GM12891 (cell line): ENCODE results near the gene CSTPP1.

ENCODE experiments used
- DNase-seq: peaks from one replicate; pipeline ENCODE4 v3.0.0; 2011; ENCODE audit warnings: low spot score; ENCODE audit not compliant: insufficient read length
- FAIRE-seq: peaks from 2 replicates; lab custom pipeline; 2011; peaks lifted over from hg19 to GRCh38; lab: Jason Lieb, UNC
- PAX5 ChIP-seq: IDR thresholded peaks from 2 replicates; pipeline ENCODE4 v1.6.1; 2011; ENCODE audit warnings: low read length, moderate library complexity, mild to moderate bottlenecking; ENCODE audit not compliant: insufficient read depth, severe bottlenecking
- POLR2A ChIP-seq: IDR thresholded peaks from 2 replicates; pipeline ENCODE4 v1.6.1; 2011; ENCODE audit warnings: low read depth, low read length, control low read depth
- POLR2AphosphoS5 ChIP-seq: IDR thresholded peaks from 2 replicates; pipeline ENCODE4 v1.6.1; 2011; ENCODE audit warnings: low read depth, low read length, control low read depth
- POU2F2 ChIP-seq: IDR thresholded peaks from 2 replicates; pipeline ENCODE4 v1.6.1; 2011; ENCODE audit warnings: low read depth, mild to moderate bottlenecking, control low read depth, low read length, moderate library complexity
- SPI1 ChIP-seq: IDR thresholded peaks from 2 replicates; pipeline ENCODE4 v1.6.1; 2011; ENCODE audit warnings: low read depth, low read length, control low read depth
- TAF1 ChIP-seq: IDR thresholded peaks from 2 replicates; pipeline ENCODE4 v1.6.1; 2011; ENCODE audit warnings: low read depth, low read length, control low read depth

The CSTPP1 gene

DNA sequence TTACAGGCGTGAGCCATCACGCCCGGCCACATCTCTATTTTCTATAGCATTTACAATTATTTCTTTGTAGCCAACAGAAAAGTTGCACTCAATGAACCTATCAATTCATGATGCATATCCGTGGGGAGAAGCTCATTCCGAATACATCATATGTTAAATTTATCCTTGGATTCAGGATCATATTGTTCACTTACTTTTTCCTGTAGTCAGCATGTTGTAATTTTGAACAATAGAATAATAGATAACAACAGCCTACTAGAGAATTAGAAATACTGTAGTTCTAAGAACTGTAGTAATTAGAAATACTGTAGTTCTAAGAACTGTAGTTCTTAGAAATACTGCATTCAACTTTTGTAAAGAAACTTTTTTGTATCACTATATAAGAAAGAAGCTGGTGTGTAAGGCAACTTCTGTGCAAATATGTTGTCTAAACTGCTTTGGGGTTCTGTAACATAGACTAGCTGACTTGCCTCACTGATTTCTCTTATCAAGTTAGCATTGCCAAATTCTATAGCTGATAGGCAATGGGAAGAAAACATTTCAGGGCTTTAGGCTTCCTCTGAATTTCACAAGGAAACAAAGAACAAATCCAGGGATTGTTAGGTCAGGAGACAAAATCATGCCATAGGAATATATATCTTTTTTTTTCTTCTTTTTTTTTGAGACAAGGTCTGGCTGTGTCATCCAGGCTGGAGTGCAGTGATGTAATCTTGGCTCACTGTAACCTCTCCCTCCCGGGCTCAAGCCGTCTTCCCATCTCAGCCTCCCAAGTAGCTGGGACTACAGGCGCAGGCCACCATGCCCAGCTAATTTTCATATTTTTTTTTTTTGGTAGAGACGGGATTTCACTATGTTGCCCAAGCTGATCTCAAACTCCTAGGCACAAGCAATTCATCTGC is 91.9 kb downstream of the CSTPP1 start:
- FAIRE-seq (no peak), DNase-seq (no peak)
- TF ChIP-seq POLR2AphosphoS5 (no peak), PAX5 (no peak), POLR2A (no peak), POU2F2 (no peak), SPI1 (no peak), TAF1 (no peak)

DNA sequence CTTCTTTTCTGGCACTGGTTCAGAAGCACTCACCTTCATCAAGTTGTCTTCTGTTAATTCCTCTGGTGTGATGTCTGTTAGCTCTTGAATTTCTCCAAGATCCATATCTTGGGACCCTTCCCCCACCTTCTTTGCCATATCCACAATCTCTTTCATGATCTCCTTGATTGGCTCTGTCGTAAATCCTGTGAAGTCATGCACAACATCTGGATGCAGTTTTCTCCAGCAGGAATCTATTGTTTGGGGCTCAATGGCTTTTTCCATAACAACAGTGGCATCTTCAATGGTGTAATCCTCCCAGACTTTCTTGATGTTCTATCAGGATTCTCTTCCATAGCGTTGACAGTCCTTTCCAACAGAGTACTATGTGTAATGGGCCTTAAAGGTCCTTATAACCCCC is 96.9 kb downstream of the CSTPP1 start:
- TF ChIP-seq TAF1 (no peak), POU2F2 (no peak), POLR2AphosphoS5 (no peak), POLR2A (no peak), SPI1 (no peak), PAX5 (no peak)
- no peak for FAIRE-seq
- DNase-seq: no peak

GRCh38 chr11:47034091-47034490 is 97.5 kb downstream of the CSTPP1 start:
- DNase-seq: no peak
- TF ChIP-seq PAX5: no peak
- no peak for TF ChIP-seq TAF1
- TF ChIP-seq SPI1: no peak
- no peak for TF ChIP-seq POLR2AphosphoS5
- TF ChIP-seq POLR2A: no peak
- TF ChIP-seq POU2F2: no peak
- FAIRE-seq: no peak

DNA sequence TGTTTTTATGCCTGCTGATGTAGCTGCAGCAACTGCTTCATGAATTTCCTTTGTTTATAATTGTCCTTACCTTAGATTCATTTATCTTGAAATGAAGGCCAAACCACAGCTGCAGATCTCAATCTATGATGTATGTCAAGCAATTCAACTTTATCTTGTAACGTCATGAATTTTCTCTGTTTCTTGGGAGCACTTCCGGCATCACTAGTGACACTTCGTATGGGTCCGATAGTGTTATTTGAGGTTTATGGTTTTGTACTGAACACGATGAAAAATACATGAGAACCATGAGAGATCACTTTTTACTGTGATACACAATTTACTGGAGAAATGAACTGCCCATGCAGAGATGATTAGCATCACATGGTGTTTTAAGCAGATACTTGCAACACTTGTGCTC is 98.5 kb downstream of the CSTPP1 start:
- peak; percentile 54 for FAIRE-seq
- TF ChIP-seq TAF1: no peak
- no peak for TF ChIP-seq POU2F2
- no peak for TF ChIP-seq SPI1
- TF ChIP-seq PAX5: no peak
- no peak for TF ChIP-seq POLR2A
- TF ChIP-seq POLR2AphosphoS5: no peak

DNA sequence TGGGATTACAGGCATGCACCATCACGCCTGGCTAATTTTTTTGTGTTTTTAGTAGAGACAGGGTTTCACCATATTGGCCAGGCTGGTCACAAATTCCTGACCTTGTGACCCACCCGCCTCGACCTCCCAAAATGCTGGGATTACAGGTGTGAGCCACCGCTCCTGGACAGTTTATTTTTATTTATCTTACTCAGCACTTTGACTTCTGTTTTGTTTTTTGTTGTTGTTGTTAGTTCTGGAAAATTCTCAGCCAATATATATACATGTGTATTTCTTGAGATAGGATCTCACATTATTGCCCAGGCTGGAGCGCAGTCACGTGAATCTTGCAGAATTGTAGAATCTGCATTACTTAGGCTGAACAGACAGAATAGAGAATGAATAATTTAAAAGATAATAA is 107.6 kb downstream of the CSTPP1 start:
- FAIRE-seq (no peak), DNase-seq (no peak)
- TF ChIP-seq POLR2AphosphoS5 (no peak), TAF1 (no peak), PAX5 (no peak), SPI1 (no peak), POU2F2 (no peak), POLR2A (no peak)

More for the DNA sequence above, 98.5 kb downstream of the CSTPP1 start:
- no peak for DNase-seq

DNA sequence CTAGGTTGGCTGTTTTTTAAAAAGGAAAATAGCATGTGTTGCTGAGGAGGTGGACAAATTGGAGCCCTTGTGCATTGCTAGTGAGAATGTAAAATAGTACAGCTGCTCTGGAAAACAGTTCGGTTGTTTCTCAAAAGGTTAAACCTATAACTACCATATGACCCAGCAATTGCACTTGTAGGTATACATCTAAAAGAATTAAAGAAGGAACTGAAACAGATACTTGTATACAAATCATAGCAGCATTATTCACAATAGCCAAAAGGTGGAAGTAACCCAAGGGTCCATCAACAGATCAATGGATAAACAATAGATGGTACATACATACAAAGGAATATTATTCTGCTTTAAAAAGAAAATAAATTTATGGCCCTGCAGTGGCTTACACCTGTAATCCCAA is 111.4 kb downstream of the CSTPP1 start:
- DNase-seq: no peak
- peak; percentile 33 for FAIRE-seq
- TF ChIP-seq SPI1 (peak; percentile 82), POLR2AphosphoS5 (no peak)

GRCh38 chr11:47050284-47050683 is 113.7 kb downstream of the CSTPP1 start:
- FAIRE-seq (no peak), DNase-seq (no peak)
- TF ChIP-seq TAF1 (no peak), POLR2AphosphoS5 (no peak)

- TF ChIP-seq POLR2A (no peak), POLR2AphosphoS5 (no peak), TAF1 (no peak), PAX5 (no peak), SPI1 (no peak), POU2F2 (no peak)
- FAIRE-seq (no peak), DNase-seq (no peak)
Observed at GRCh38 chr11:47051217-47051616, 114.7 kb downstream of the CSTPP1 start.

GRCh38 chr11:47052165-47052564 is 115.6 kb downstream of the CSTPP1 start:
- DNase-seq (no peak), FAIRE-seq (no peak)
- TF ChIP-seq TAF1: no peak
- no peak for TF ChIP-seq SPI1
- no peak for TF ChIP-seq POU2F2
- no peak for TF ChIP-seq POLR2A
- no peak for TF ChIP-seq POLR2AphosphoS5
- TF ChIP-seq PAX5: no peak

DNA sequence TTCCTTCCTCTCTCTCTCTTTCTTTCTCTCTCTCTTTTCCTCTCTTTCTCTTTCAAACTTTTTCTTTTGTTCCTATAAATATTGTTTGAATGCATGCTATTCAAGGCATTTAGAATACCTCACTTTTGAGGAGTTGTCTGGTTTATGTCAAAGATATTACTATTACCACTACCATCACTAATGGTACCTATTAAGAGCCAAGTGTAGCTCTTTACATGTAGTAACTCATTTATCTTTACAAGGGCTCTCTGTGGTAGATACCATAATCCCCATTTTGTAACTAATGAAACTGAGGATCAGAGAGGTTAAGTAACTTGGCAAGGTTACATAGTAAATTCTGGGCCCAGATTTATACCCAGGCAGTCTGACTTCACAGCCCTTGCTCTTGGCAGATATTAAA is 116.0 kb downstream of the CSTPP1 start:
- DNase-seq (no peak), FAIRE-seq (no peak)
- TF ChIP-seq POU2F2: no peak
- TF ChIP-seq TAF1: no peak
- TF ChIP-seq POLR2A: no peak
- no peak for TF ChIP-seq SPI1
- no peak for TF ChIP-seq POLR2AphosphoS5
- no peak for TF ChIP-seq PAX5
